K562 (cell line): ENCODE results near the gene EEPD1. TPM values are rescaled to one million over a fixed set of nuclear protein-coding genes. Genes with fewer than 3 reads are reported as not detected.
A peak's percentile ranks its signal among the peaks of the same experiment; 100 is the strongest.

Source experiments
- ATAC-seq: fragments of 200-7000 bp; cut with Tn5 transposase; 3 replicates; pipeline ENCODE4 v1.9.1; 2020; ENCODE audit warnings: moderate library complexity
- BruUV-seq: library from RNA; stranded (reverse); fragments of 400-500 nt; replicated peaks from 2 replicates; lab custom pipeline; 2021; lab: Mats Ljungman, UMichigan
- CTCF ChIA-PET: fragments of 300-600 bp; formaldehyde crosslinking; extraction: SDS; loops from one replicate; lab custom pipeline; 2021; ENCODE audit warnings: low intra/inter-chr PET ratio; lab: Yijun Ruan, JAX
- POLR2A ChIA-PET: fragments of 300-600, 350-650 bp; sonication (Branson Sonifier 250); formaldehyde crosslinking; extraction: SDS; loops from one replicate; lab custom pipeline; 2021; ENCODE audit warnings: antibody characterized with exemption, inconsistent platforms; lab: Yijun Ruan, JAX
- DNase-seq, 4 experiments: peaks; one replicate each; pipeline versions ENCODE4 v3.0.0 to v3.0.0-alpha.2; 2011 to 2018; ENCODE audit warnings: low spot score in 3 of 4, mixed read lengths in 3 of 4; ENCODE audit errors: extremely low read depth in 1 of 4
- FAIRE-seq: peaks from 2 replicates; lab custom pipeline; 2011; peaks lifted over from hg19 to GRCh38; lab: Jason Lieb, UNC
- H2AFZ ChIP-seq: 2 replicates; pipeline ENCODE4 v1.6.0; 2011; ENCODE audit warnings: low read depth, low read length, control low read depth, inconsistent platforms
- H3K27ac ChIP-seq: fragments of 200-600 bp; 3 replicates; pipeline ENCODE4 v1.8.0; 2011; ENCODE audit warnings: low read depth, mild to moderate bottlenecking, control low read depth, inconsistent platforms, low read length, moderate library complexity, mixed read lengths; ENCODE audit errors: extremely low read depth
- H3K27me3 ChIP-seq, 2 experiments: fragments of 300-600 bp in 1 of 2; 2 replicates in 1 of 2; 3 replicates in 1 of 2; pipeline versions ENCODE4 v1.6.0 to v1.8.0; 2011; ENCODE audit warnings: inconsistent platforms in 2 of 2, low read length in 2 of 2, mild to moderate bottlenecking in 1 of 2, mixed read lengths in 1 of 2, moderate library complexity in 1 of 2; ENCODE audit not compliant: control insufficient read depth in 2 of 2, insufficient read depth in 2 of 2
- H3K36me3 ChIP-seq: fragments of 300-600 bp; 3 replicates; pipeline ENCODE4 v1.8.0; 2011; ENCODE audit warnings: mild to moderate bottlenecking, low read length, inconsistent platforms; ENCODE audit not compliant: control insufficient read depth, insufficient read depth
- H3K4me1 ChIP-seq, 2 experiments: fragments of 200-600 bp in 1 of 2; replicated peaks in 1 of 2; 2 replicates in 1 of 2; 3 replicates in 1 of 2; pipeline versions ENCODE4 v1.5.1 to v1.8.0; 2011; ENCODE audit warnings: inconsistent platforms in 2 of 2, low read length in 2 of 2, mild to moderate bottlenecking in 1 of 2, mixed read lengths in 1 of 2, moderate library complexity in 1 of 2; ENCODE audit not compliant: control insufficient read depth in 2 of 2, insufficient read depth in 2 of 2
- H3K4me2 ChIP-seq: 2 replicates; pipeline ENCODE4 v1.6.1; 2011; ENCODE audit warnings: low read length, control low read depth, inconsistent platforms, mixed read lengths; ENCODE audit not compliant: insufficient read depth
- H3K4me3 ChIP-seq: fragments of 200-600 bp; sonication (generic), shearing (Covaris generic); 2 replicates; pipeline ENCODE4 v1.5.1; 2016; ENCODE audit warnings: control low read depth, inconsistent platforms
- H3K79me2 ChIP-seq: fragments of 200-600 bp; 3 replicates; pipeline ENCODE4 v1.8.0; 2011; ENCODE audit warnings: low read length, inconsistent platforms; ENCODE audit not compliant: control insufficient read depth, insufficient read depth
- H3K9ac ChIP-seq, 2 experiments: 2 replicates each; pipeline versions ENCODE4 v1.6.0 to v1.6.1; 2011; ENCODE audit warnings: low read depth in 2 of 2, low read length in 2 of 2, control low read depth in 1 of 2, inconsistent platforms in 1 of 2, mild to moderate bottlenecking in 1 of 2, mixed read lengths in 1 of 2; ENCODE audit not compliant: insufficient read depth in 1 of 2
- H3K9me1 ChIP-seq: one replicate; pipeline ENCODE4 v1.6.0; 2011; ENCODE audit warnings: inconsistent platforms, mild to moderate bottlenecking, low read length, moderate library complexity; ENCODE audit not compliant: control insufficient read depth, insufficient read depth
- H3K9me3 ChIP-seq: replicated peaks from 2 replicates; pipeline ENCODE4 v1.5.1; 2011; ENCODE audit warnings: low read depth, low read length, inconsistent platforms; ENCODE audit not compliant: control insufficient read depth, insufficient read depth
- H4K20me1 ChIP-seq: replicated peaks from 2 replicates; pipeline ENCODE4 v1.6.1; 2011; ENCODE audit warnings: low read length, inconsistent platforms, mixed read lengths; ENCODE audit not compliant: control insufficient read depth, insufficient read depth
- C11orf30 ChIP-seq: fragments of 450-650 bp; IDR thresholded peaks from 2 replicates; pipeline ENCODE4 v1.6.1; 2016; ENCODE audit warnings: low read depth, mild to moderate bottlenecking
- CEBPB ChIP-seq: fragments of 450-650 bp; IDR thresholded peaks from 2 replicates; pipeline ENCODE4 v1.6.1; 2016; ENCODE audit warnings: missing genetic modification characterization, missing compliant biosample characterization
- FOXK2 ChIP-seq, 2 experiments: fragments of 450-650 bp; IDR thresholded peaks in 1 of 2; conservative IDR thresholded peaks in 1 of 2; 2 replicates each; pipeline ENCODE4 v1.6.1; 2016; ENCODE audit warnings: low read depth in 2 of 2, mild to moderate bottlenecking in 1 of 2
- LARP7 ChIP-seq: fragments of 450-650 bp; IDR thresholded peaks from 2 replicates; pipeline ENCODE4 v1.6.1; 2016
- MAFG ChIP-seq: fragments of 450-650 bp; conservative IDR thresholded peaks from 2 replicates; pipeline ENCODE4 v1.6.1; 2016; ENCODE audit warnings: missing genetic modification characterization, missing compliant biosample characterization
- MAFK ChIP-seq: IDR thresholded peaks from 2 replicates; pipeline ENCODE4 v1.6.1; 2011; ENCODE audit warnings: low read length, improper control_type of control experiment
- PBX2 ChIP-seq, 2 experiments: IDR thresholded peaks in 1 of 2; conservative IDR thresholded peaks in 1 of 2; 2 replicates each; pipeline ENCODE4 v1.6.1; 2016; ENCODE audit warnings: low read depth in 2 of 2, mild to moderate bottlenecking in 1 of 2, missing compliant biosample characterization in 1 of 2, missing genetic modification characterization in 1 of 2, moderate library complexity in 1 of 2
- PHF8 ChIP-seq: fragments of 200-600 bp; sonication (generic); IDR thresholded peaks from 2 replicates; pipeline ENCODE4 v1.6.1; 2012; ENCODE audit warnings: mixed run types, mild to moderate bottlenecking, inconsistent platforms, low read length, moderate library complexity, borderline replicate concordance
- PHTF2 ChIP-seq: fragments of 250-450 bp; sonication (Bioruptor Pico); IDR thresholded peaks from 2 replicates; pipeline ENCODE4 v1.5.0; 2021; ENCODE audit warnings: mild to moderate bottlenecking
- SRSF7 ChIP-seq: fragments of 200-400 bp; formaldehyde crosslinking; optimal IDR thresholded peaks from 2 replicates; pipeline ENCODE3; 2017; ENCODE audit warnings: mild to moderate bottlenecking, low read depth, low read length
- TAF9B ChIP-seq: fragments of 450-650 bp; IDR thresholded peaks from 2 replicates; pipeline ENCODE4 v1.6.1; 2018; ENCODE audit warnings: mild to moderate bottlenecking; ENCODE audit not compliant: partially characterized antibody
- ZC3H8 ChIP-seq: fragments of 450-650 bp; IDR thresholded peaks from 2 replicates; pipeline ENCODE4 v1.6.1; 2017
- ZFX ChIP-seq: sonication (generic); formaldehyde crosslinking; IDR thresholded peaks from 2 replicates; pipeline ENCODE4 v1.8.0; 2022; ENCODE audit warnings: mild to moderate bottlenecking, missing genetic modification reagents, moderate library complexity
- ZHX1 ChIP-seq: fragments of 150-350 bp; conservative IDR thresholded peaks from 2 replicates; pipeline ENCODE4 v1.6.1; 2014; ENCODE audit warnings: low read length
- ZNF316 ChIP-seq: fragments of 450-650 bp; IDR thresholded peaks from 2 replicates; pipeline ENCODE4 v1.6.1; 2016
- ZNF707 ChIP-seq: fragments of 250-450 bp; sonication (Bioruptor Pico); conservative IDR thresholded peaks from 2 replicates; pipeline ENCODE4 v1.8.0; 2022; ENCODE audit warnings: inconsistent platforms, mild to moderate bottlenecking, moderate library complexity
- WGBS: fragments of 100-300 bp; shearing (Covaris generic); methylation state at CpG from one replicate; pipeline ENCODE4 v1.1.6; 2016; ENCODE audit warnings: low coverage, mixed read lengths; ENCODE audit not compliant: insufficient coverage; ENCODE audit errors: missing lambda C conversion rate; 5-methylcytosine and 5-hydroxymethylcytosine counted together
- in situ Hi-C: fragments of 300-500 bp; cut with MboI; formaldehyde crosslinking; loops from 4 replicates; pipeline ENCODE4 v1.15.0; 2018; ENCODE audit warnings: inconsistent platforms, mixed read lengths
- intact Hi-C: fragments of 100-400 bp; cut with micrococcal nuclease; formaldehyde crosslinking; loops from 2 replicates; pipeline ENCODE4 v1.14.2; 2022
- polyA plus RNA-seq, 8 experiments: library from polyadenylated mRNA; depleted of rRNA in 4 of 8; stranded (reverse) in 5 of 8; unstranded in 3 of 8; fragments of >200 nt; fragmentation: Nextera tagmentation in 2 of 8; fragmentation: Illumina TruSeq in 1 of 8; extraction: Ambion mirVana in 2 of 8; extraction: Trizol in 1 of 8; gene quantifications; 2 replicates each; pipeline versions ENCODE4 v1.2.1 to v1.2.3, GENCODE V29; 2011 to 2014; ENCODE audit warnings: inconsistent platforms in 1 of 8, missing spikeins in 1 of 8
- total RNA-seq, 7 experiments: library from RNA; depleted of rRNA in 6 of 7; stranded (reverse); fragments of >200 nt in 6 of 7; fragmentation: Illumina TruSeq in 2 of 7; extraction: Trizol in 2 of 7; gene quantifications; 2 replicates each; pipeline versions ENCODE4 v1.2.1 to v1.2.3, GENCODE V29; 2011 to 2021; ENCODE audit warnings: low replicate concordance in 1 of 7

Gene EEPD1
- total and polyA plus RNA-seq, 9 of the 15 experiments (the other 6 are each of a cell fraction or from before 2014, with no cell fraction given) = 0.01 to 1.5 (median 0.74) TPM; not detected in 1

GRCh38 chr7:36346260-36346831, 193.3 kb downstream of the EEPD1 start:
- Histone ChIP-seq H4K20me1 (no peaks in the 10 kb centered on the region), H2AFZ (no peak overlapping the region; the same call in 1 of the 2 replicates), H3K4me1 (no peaks in the 10 kb centered on the region), H3K9ac (no peak overlapping the region), H3K4me3 (no peak overlapping the region), H3K4me2 (no peak overlapping the region), H3K27me3 (peaks cover 0 to under 1% of the 10 kb centered on the region in 2 experiments; a peak in 3 of 5 replicates), H3K9me3 (no peaks in the 10 kb centered on the region), H3K27ac (no peak overlapping the region), H3K36me3 (no peaks in the 10 kb centered on the region), H3K79me2 (no peaks in the 10 kb centered on the region), H3K9me1 (no peaks in the 10 kb centered on the region)
- DNase-seq (no peak), ATAC-seq (no peak), FAIRE-seq (no peak)
- CTCF ChIA-PET = no interaction called here
- in situ Hi-C loops (no loop called here), intact Hi-C loops (no loop called here)
- POLR2A ChIA-PET = no interaction called here
- BruUV-seq = no TSS peak
- WGBS = 14% methylated on average over 6 of the region's 6 CpGs
- TF ChIP-seq FOXK2 (conservative IDR thresholded peaks at IDR 0.05 in 1 of 2, IDR thresholded peaks at IDR 0.05 in 1 of 2; ENCODE audit: low read depth in 2 of 2) (no peak), C11orf30 (peak; percentile 37; the same call in 1 of the 2 replicates), LARP7 (no peak), MAFG (tag) (0 out of 2 replicates have a peak, but pooled peaks have one; percentile 40), MAFK (peak; percentile 21; the same call in 1 of the 2 replicates), PHF8 (no peak), ZC3H8 (no peak), ZNF316 (peak; percentile 76), CEBPB (tag) (peak; percentile 58; the same call in 1 of the 2 replicates), ZNF707 (CRISPR knock-in tag) (no peak), SRSF7 (no peak), PBX2 (CRISPR knock-in tag; IDR thresholded peaks at IDR 0.05; ENCODE audit: low read depth) (no peak), PBX2 (tag; conservative IDR thresholded peaks at IDR 0.05; ENCODE audit: low read depth) (no peak), TAF9B (no peak), ZHX1 (no peak), ZFX (CRISPR knock-in tag) (no peak), PHTF2 (CRISPR knock-in tag) (no peak)
